OCI-LY7 (cell line): ENCODE data around the gene SLC2A6. TPM values are rescaled to one million over a fixed set of nuclear protein-coding genes. Genes with fewer than 3 reads are reported as not detected.

Experiments
- BruUV-seq: library from RNA; stranded (reverse); fragments of 400-500 nt; replicated peaks from 2 replicates; lab custom pipeline; 2021; lab: Mats Ljungman, UMichigan
- CTCF ChIA-PET: fragments of 300-600 bp; sonication (Branson Sonifier 250); formaldehyde crosslinking; loops from one replicate; lab custom pipeline; 2022; ENCODE audit warnings: antibody characterized with exemption; ENCODE audit not compliant: unreplicated experiment; lab: Charles Lee
- POLR2A ChIA-PET: fragments of 300-600 bp; sonication (Branson Sonifier 250); formaldehyde crosslinking; loops from one replicate; lab custom pipeline; 2022; ENCODE audit warnings: antibody characterized with exemption; lab: Charles Lee
- DNase-seq: peaks from one replicate; pipeline ENCODE4 v3.0.0-alpha.2; 2015; ENCODE audit warnings: low spot score
- H2AFZ ChIP-seq: fragments of 200-600 bp; sonication (generic), shearing (Covaris generic); 2 replicates; pipeline ENCODE4 v1.6.1; 2014; ENCODE audit warnings: mild to moderate bottlenecking, antibody characterized with exemption, low read length, moderate library complexity
- H3K27ac ChIP-seq: fragments of 200-600 bp; sonication (generic); 2 replicates; pipeline ENCODE4 v1.5.1; 2014; ENCODE audit warnings: mixed run types, low read depth, mild to moderate bottlenecking, moderate library complexity, low read length, inconsistent platforms; ENCODE audit not compliant: poor library complexity, severe bottlenecking
- H3K36me3 ChIP-seq: fragments of 200-600 bp; sonication (generic); 2 replicates; pipeline ENCODE4 v1.6.1; 2014; ENCODE audit warnings: mild to moderate bottlenecking, antibody characterized with exemption, low read length, moderate library complexity, mixed read lengths; ENCODE audit not compliant: insufficient read depth
- H3K4me1 ChIP-seq: fragments of 200-600 bp; sonication (generic); 2 replicates; pipeline ENCODE4 v1.5.1; 2014; ENCODE audit warnings: mild to moderate bottlenecking, low read length; ENCODE audit not compliant: insufficient read depth, poor library complexity, severe bottlenecking
- H3K4me2 ChIP-seq: fragments of 200-600 bp; sonication (generic); 2 replicates; pipeline ENCODE4 v1.6.1; 2014; ENCODE audit warnings: mild to moderate bottlenecking, low read length
- H3K4me3 ChIP-seq: fragments of 200-600 bp; sonication (generic); 2 replicates; pipeline ENCODE4 v1.5.1; 2014; ENCODE audit warnings: mild to moderate bottlenecking, low read depth, low read length; ENCODE audit not compliant: poor library complexity, severe bottlenecking
- H3K79me2 ChIP-seq: fragments of 200-600 bp; sonication (generic); 2 replicates; pipeline ENCODE4 v1.6.1; 2016; ENCODE audit warnings: low read depth, mild to moderate bottlenecking, low read length, moderate library complexity, mixed read lengths; ENCODE audit not compliant: insufficient read depth
- H3K9me2 ChIP-seq: fragments of 200-600 bp; sonication (generic); 2 replicates; pipeline ENCODE4 v1.6.1; 2016; ENCODE audit warnings: mild to moderate bottlenecking, low read length, mixed read lengths; ENCODE audit not compliant: insufficient read depth
- H3K9me3 ChIP-seq: fragments of 200-600 bp; sonication (generic); 2 replicates; pipeline ENCODE4 v1.6.1; 2014; ENCODE audit warnings: mild to moderate bottlenecking, mixed run types, low read length, mixed read lengths
- H4K20me1 ChIP-seq: fragments of 200-600 bp; sonication (generic); 2 replicates; pipeline ENCODE4 v1.6.1; 2014; ENCODE audit warnings: mild to moderate bottlenecking, antibody characterized with exemption, low read length, moderate library complexity, mixed read lengths; ENCODE audit not compliant: insufficient read depth
- EZH2phosphoT487 ChIP-seq: fragments of 200-600 bp; sonication (generic); IDR thresholded peaks from 2 replicates; pipeline ENCODE4 v1.6.1; 2018; ENCODE audit warnings: low read depth, borderline replicate concordance, mild to moderate bottlenecking, mixed run types, antibody characterized with exemption, low read length, moderate library complexity, mixed read lengths
- intact Hi-C: fragments of 100-400 bp; cut with micrococcal nuclease; formaldehyde crosslinking; loops from one replicate; pipeline ENCODE4 v1.10.0; 2022; ENCODE audit not compliant: unreplicated experiment
- total RNA-seq, 2 experiments: library from RNA; depleted of rRNA in 1 of 2; stranded (reverse); fragments of >200 nt in 1 of 2; shearing (Covaris generic) in 1 of 2; gene quantifications; 2 replicates each; pipeline ENCODE4 v1.2.3, GENCODE V29; 2014 to 2022
- TF ChIP-seq, protein P1 (sequence below): fragments of 200-600 bp; sonication (generic); conservative IDR thresholded peaks from 2 replicates; pipeline ENCODE4 v1.5.1; 2014; ENCODE audit warnings: mild to moderate bottlenecking, antibody characterized with exemption, low read length, moderate library complexity, mixed read lengths

The SLC2A6 gene
- total RNA-seq, 2 experiments from 2014 or later: 51.0 to 52.9 TPM

DNA sequence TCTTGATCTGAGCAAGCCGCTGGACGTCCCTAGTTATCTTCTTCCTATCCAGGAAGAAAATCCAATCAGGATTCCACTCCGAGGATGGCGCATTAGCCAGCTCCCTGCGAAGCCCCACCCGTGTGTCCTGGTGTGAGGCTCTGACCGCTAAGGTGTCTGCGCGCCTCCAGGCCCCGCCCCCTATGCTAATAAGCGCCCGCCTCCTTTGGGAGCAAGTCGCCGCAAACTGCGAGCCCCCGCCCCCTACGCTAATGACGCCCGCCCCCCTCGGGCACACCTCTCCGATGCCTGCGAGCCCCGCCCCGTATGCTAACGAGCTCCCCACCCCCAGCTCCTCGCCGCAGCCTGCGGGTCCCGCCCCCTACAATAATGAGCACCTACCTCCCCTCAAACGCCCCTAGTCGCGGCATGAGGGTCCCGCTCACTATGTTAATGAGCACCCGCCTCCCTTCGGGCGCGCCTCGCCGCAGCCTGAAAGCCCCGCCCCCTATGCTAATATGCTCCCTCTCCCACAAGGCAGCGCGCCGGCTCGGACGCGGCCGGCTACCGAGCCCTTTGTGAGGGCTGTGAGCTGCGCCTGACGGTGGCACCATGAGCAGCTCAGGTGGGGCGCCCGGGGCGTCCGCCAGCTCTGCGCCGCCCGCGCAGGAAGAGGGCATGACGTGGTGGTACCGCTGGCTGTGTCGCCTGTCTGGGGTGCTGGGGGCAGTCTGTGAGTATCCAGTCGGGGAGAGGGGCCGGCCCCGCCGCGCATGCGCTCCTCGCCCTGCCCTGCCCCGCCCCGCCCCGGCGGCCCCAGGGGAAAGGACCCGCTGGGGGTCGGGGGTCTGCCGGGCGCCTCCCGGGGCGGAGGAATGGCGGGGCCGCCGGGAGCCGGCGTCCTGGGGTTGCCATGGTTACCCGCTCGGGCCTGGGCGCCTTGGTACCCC is 19.2 kb downstream of the SLC2A6 start, which contains the start of gene CACFD1:
Gene CACFD1, plus strand, starts transcription at position 503 of the 929 bp plus-strand sequence. Its CDS starts 89 bp downstream, at position 592.
- CTCF ChIA-PET: interaction anchor here (0.6 to 1.7 kb wide), 5 partner anchors 20 to 384 kb away, joined by 3 to 8 read pairs (median 3); partner anchors contain the start of gene SLC2A6
- no peak for TF ChIP-seq EZH2phosphoT487
- TF ChIP-seq, protein P1, sequence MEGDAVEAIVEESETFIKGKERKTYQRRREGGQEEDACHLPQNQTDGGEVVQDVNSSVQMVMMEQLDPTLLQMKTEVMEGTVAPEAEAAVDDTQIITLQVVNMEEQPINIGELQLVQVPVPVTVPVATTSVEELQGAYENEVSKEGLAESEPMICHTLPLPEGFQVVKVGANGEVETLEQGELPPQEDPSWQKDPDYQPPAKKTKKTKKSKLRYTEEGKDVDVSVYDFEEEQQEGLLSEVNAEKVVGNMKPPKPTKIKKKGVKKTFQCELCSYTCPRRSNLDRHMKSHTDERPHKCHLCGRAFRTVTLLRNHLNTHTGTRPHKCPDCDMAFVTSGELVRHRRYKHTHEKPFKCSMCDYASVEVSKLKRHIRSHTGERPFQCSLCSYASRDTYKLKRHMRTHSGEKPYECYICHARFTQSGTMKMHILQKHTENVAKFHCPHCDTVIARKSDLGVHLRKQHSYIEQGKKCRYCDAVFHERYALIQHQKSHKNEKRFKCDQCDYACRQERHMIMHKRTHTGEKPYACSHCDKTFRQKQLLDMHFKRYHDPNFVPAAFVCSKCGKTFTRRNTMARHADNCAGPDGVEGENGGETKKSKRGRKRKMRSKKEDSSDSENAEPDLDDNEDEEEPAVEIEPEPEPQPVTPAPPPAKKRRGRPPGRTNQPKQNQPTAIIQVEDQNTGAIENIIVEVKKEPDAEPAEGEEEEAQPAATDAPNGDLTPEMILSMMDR: no peak
- peak within 1 kb of the TSS; percentile 93 for H3K4me2 ChIP-seq
- H3K4me1 ChIP-seq: peaks cover 51% of the 10 kb centered on the region
- peak within 1 kb of the TSS; percentile 73 for H2AFZ ChIP-seq
- no TSS peak for BruUV-seq
- H3K4me3 ChIP-seq: peak within 1 kb of the TSS; percentile 74
- no peaks in the 10 kb centered on the region for H4K20me1 ChIP-seq
- peak; percentile 96 for DNase-seq
- no peaks in the 10 kb centered on the region for H3K9me3 ChIP-seq
- H3K9me2 ChIP-seq: no peaks in the 10 kb centered on the region
- peak within 1 kb of the TSS; percentile 77 for H3K27ac ChIP-seq
- POLR2A ChIA-PET: interaction anchor here (0.7 to 1.4 kb wide), 11 partner anchors 16 to 1711 kb away, joined by 3 to 6 read pairs (median 4); partner anchors contain the start of gene REXO4
- intact Hi-C loops: loop anchor here (1.0 to 5.0 kb wide), 3 partner anchors 19 to 102 kb away; partner anchors contain the start of genes REXO4, SURF1 and SURF2
- no peaks in the 10 kb centered on the region for H3K79me2 ChIP-seq
- no peaks in the 10 kb centered on the region for H3K36me3 ChIP-seq

DNA sequence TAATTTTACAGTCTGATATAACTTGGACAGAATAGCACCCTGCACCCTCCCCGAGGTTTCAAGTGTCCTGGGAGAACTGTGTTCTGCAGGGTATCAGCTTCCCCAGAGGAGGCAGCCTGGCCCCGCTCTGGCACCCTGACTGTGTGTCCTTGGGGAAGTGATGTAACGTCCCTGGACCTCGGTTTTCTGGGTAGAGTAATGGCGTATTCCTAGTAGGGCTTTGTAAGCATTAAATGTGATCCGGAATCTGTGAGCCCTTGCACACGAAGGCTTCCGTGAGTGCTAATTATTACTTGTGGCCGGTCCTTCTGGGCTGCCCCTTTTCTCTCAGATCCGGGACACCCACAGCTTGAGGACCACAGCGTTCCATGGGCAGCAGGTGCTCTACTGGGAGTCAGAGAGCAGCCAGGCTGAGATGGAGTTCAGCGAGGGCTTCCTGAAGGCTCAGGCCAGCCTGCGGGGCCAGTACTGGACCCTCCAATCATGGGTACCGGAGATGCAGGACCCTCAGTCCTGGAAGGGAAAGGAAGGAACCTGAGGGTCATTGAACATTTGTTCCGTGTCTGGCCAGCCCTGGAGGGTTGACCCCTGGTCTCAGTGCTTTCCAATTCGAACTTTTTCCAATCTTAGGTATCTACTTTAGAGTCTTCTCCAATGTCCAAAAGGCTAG is 20.1 kb downstream of the SLC2A6 start:
- POLR2A ChIA-PET: interaction anchor here (0.7 to 1.4 kb wide), 10 partner anchors 15 to 119 kb away, joined by 3 to 7 read pairs (median 4); partner anchors contain the start of gene REXO4
- Histone ChIP-seq H3K9me3 (no peaks in the 10 kb centered on the region), H3K79me2 (no peaks in the 10 kb centered on the region), H3K4me2 (peak overlapping the region; percentile 93), H3K27ac (no peak overlapping the region), H3K4me3 (peak overlapping the region; percentile 74), H4K20me1 (no peaks in the 10 kb centered on the region), H2AFZ (peak overlapping the region; percentile 73; the same call in 1 of the 2 replicates), H3K36me3 (no peaks in the 10 kb centered on the region), H3K4me1 (peaks cover 60% of the 10 kb centered on the region), H3K9me2 (no peaks in the 10 kb centered on the region)
- no peak for TF ChIP-seq EZH2phosphoT487
- TF ChIP-seq, protein P1: no peak
- DNase-seq: no peak
- CTCF ChIA-PET: interaction anchor here (1.7 kb wide), 1 partner anchor 21 kb away, joined by 5 read pairs; the partner anchor contains the start of gene SLC2A6
- intact Hi-C loops: loop anchor here (2.0 kb wide), 1 partner anchor 40 kb away; the partner anchor contains the start of gene REXO4
- BruUV-seq: no TSS peak
